Left hindlimb (tissue), 1 donor: ENCODE data around the gene CTSE.

Source experiments
- DNase-seq: peaks from one replicate; pipeline ENCODE4 v3.0.0-alpha.2; 2018

The CTSE gene

GRCh38 chr1:205967554-205968335, 56.0 kb downstream of the CTSE start:
- no peak for DNase-seq

- no peak for DNase-seq
Observed at GRCh38 chr1:205965036-205965884, 58.4 kb downstream of the CTSE start.

GRCh38 chr1:205963352-205964155, 60.1 kb downstream of the CTSE start:
- no peak for DNase-seq

DNA sequence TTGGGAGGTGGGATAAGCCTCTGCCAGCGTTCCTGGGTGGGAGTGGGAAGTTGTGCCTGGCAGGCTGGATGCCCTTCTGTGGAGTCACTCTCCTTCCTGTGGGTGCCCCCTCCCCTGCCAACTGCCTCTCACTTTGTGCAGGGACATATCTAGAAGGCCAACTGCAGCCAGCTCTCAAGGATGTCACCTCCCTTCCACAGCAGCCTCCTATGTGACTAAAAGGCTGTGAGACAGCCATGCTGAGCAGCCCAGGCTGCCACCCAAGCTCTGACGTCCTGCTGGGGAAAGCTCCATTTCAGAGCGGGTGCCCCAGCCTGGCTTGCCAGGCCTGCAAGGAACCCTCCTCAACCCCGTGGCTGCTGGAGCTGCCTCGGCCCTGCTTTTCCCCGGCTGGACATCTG, 60.9 kb downstream of the CTSE start:
- no peak for DNase-seq

DNA sequence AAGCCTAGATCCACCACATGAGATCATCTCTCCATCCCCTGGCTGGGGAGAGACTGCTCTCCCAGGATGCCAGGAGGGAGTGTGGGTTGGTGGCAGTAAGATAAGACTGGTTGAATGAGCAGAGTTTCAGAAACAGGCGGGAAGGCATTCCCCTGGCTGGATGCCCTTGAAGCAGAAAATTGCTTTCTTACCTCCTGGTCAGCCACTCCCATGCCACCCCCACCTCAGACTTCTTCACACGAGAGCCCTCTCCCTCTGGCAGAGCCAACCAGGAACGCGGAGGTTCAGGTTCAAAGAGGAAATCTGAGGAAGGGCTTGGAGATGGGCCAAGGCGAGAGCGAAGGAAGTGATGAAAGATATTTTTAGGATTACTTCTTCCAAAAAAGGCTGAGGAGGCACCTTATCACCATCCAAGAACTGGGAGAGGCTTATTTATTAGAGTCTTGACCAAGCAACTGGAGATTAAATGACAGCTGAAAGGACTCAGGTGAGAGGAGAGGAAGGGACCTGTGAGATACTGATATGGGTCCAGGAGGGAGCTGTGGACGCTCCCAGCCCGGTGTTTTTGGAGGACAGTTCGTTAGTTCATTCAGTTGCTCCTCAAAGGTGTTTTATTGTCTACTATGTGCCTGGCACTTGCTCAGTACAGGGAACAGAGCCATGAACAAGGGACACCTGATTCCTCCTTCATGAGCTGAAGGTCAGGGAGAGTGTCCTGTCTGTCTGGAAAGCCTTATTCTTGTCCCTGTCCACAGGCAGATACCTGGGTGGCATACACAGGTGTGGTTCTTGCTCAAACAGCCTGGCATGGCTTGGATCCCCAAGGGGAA, 61.5 kb downstream of the CTSE start:
- no peak for DNase-seq

GRCh38 chr1:205961405-205961804, 62.3 kb downstream of the CTSE start:
- no peak for DNase-seq

DNA sequence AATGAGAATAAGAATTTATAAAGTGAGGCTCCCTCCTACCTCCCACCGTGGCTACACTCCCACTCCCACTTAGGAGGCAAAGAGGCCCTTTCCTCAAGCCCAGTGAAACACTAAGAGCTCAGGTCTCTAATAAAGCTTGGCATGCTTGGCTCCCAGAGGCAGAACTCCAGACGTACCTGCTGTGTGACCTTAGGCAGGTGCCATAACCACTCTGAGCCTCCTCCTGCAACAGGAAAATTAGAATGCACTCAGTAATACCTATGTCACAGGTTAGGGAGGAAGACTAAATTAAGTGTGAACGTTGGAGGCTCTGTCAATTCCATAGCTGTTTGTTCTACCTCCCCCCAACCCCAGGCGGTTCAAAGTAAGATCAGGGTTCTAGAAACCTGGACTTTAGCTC, 63.9 kb downstream of the CTSE start:
- no peak for DNase-seq
